IMR-90 (cell line): ENCODE data around the gene CPD. TPM values are rescaled to one million over a fixed set of nuclear protein-coding genes. Genes with fewer than 3 reads are reported as not detected.

Source experiments
- ATAC-seq: fragments of 200-7000 bp; cut with Tn5 transposase; 2 replicates; pipeline ENCODE4 v1.9.1; 2020; ENCODE audit warnings: low read depth, mild to moderate bottlenecking, moderate library complexity
- BruUV-seq: library from RNA; stranded (reverse); fragments of 400-500 nt; replicated peaks from 2 replicates; lab custom pipeline; 2021; lab: Mats Ljungman, UMichigan
- CTCF ChIA-PET: fragments of 300-600 bp; formaldehyde crosslinking; extraction: SDS; loops from one replicate; lab custom pipeline; 2021; ENCODE audit warnings: antibody characterized with exemption; lab: Yijun Ruan, JAX
- POLR2A ChIA-PET: fragments of 300-600 bp; sonication (Branson Sonifier 250); formaldehyde crosslinking; loops from one replicate; lab custom pipeline; 2022; ENCODE audit warnings: antibody characterized with exemption; ENCODE audit not compliant: unreplicated experiment; lab: Charles Lee
- DNase-seq: peaks from one replicate; pipeline ENCODE4 v3.0.0; 2013
- H2AFZ ChIP-seq: replicated peaks from 2 replicates; pipeline ENCODE3; 2013; ENCODE audit warnings: low read length, mild to moderate bottlenecking; ENCODE audit not compliant: poor library complexity
- H2AK5ac ChIP-seq: 2 replicates; pipeline ENCODE4 v1.6.1; 2013; ENCODE audit warnings: low read depth, low read length, inconsistent platforms
- H2AK9ac ChIP-seq: replicated peaks from 2 replicates; pipeline ENCODE3; 2013; ENCODE audit warnings: mild to moderate bottlenecking, low read depth, low read length, moderate library complexity; ENCODE audit not compliant: poor library complexity
- H2BK120ac ChIP-seq: 2 replicates; pipeline ENCODE4 v1.6.1; 2013; ENCODE audit warnings: low read depth, low read length, inconsistent platforms
- H2BK15ac ChIP-seq: 3 replicates; pipeline ENCODE4 v1.6.1; 2013; ENCODE audit warnings: low read depth, low read length, inconsistent platforms
- H2BK20ac ChIP-seq: 2 replicates; pipeline ENCODE4 v1.6.1; 2013; ENCODE audit warnings: low read depth, mild to moderate bottlenecking, inconsistent platforms, low read length, moderate library complexity
- H2BK5ac ChIP-seq: 2 replicates; pipeline ENCODE4 v1.6.1; 2013; ENCODE audit warnings: mild to moderate bottlenecking, low read depth, low read length, inconsistent platforms; ENCODE audit not compliant: poor library complexity, severe bottlenecking
- H3K14ac ChIP-seq: replicated peaks from 2 replicates; pipeline ENCODE4 v1.6.1; 2013; ENCODE audit warnings: low read depth, low read length, inconsistent platforms
- H3K18ac ChIP-seq: 2 replicates; pipeline ENCODE4 v1.6.1; 2013; ENCODE audit warnings: low read depth, low read length, control low read depth
- H3K23ac ChIP-seq: 2 replicates; pipeline ENCODE4 v1.6.1; 2013; ENCODE audit warnings: low read depth, low read length, inconsistent platforms
- H3K27ac ChIP-seq: 2 replicates; pipeline ENCODE4 v1.5.1; 2013; ENCODE audit warnings: mild to moderate bottlenecking, control low read depth, low read length; ENCODE audit not compliant: insufficient read depth
- H3K27me3 ChIP-seq: 2 replicates; pipeline ENCODE4 v1.6.1; 2013; ENCODE audit warnings: low read length; ENCODE audit not compliant: control insufficient read depth, insufficient read depth
- H3K36me3 ChIP-seq: 2 replicates; pipeline ENCODE4 v1.6.1; 2013; ENCODE audit warnings: low read length, mixed read lengths; ENCODE audit not compliant: control insufficient read depth, insufficient read depth
- H3K4ac ChIP-seq: 2 replicates; pipeline ENCODE4 v1.6.1; 2013; ENCODE audit warnings: low read depth, low read length, inconsistent platforms
- H3K4me1 ChIP-seq: 2 replicates; pipeline ENCODE4 v1.6.1; 2013; ENCODE audit warnings: low read length, mixed read lengths; ENCODE audit not compliant: control insufficient read depth, insufficient read depth
- H3K4me2 ChIP-seq: 2 replicates; pipeline ENCODE4 v1.6.1; 2013; ENCODE audit warnings: low read depth, mild to moderate bottlenecking, control low read depth, low read length, moderate library complexity
- H3K4me3 ChIP-seq: 2 replicates; pipeline ENCODE4 v1.5.1; 2013; ENCODE audit warnings: low read depth, mild to moderate bottlenecking, control low read depth, low read length, moderate library complexity; ENCODE audit not compliant: insufficient read depth
- H3K56ac ChIP-seq: 2 replicates; pipeline ENCODE4 v1.6.1; 2013; ENCODE audit warnings: low read length, inconsistent platforms; ENCODE audit not compliant: insufficient read depth; ENCODE audit errors: extremely low read depth
- H3K79me1 ChIP-seq, 2 experiments: 2 replicates each; pipeline ENCODE4 v1.6.1; 2013; ENCODE audit warnings: low read length in 2 of 2, inconsistent platforms in 1 of 2, low read depth in 1 of 2
- H3K9ac ChIP-seq: 2 replicates; pipeline ENCODE4 v1.6.1; 2013; ENCODE audit warnings: low read depth, low read length, control low read depth
- H3K9me1 ChIP-seq: 2 replicates; pipeline ENCODE4 v1.6.1; 2013; ENCODE audit warnings: low read length, inconsistent platforms; ENCODE audit not compliant: insufficient read depth
- H3K9me3 ChIP-seq: 2 replicates; pipeline ENCODE4 v1.6.1; 2013; ENCODE audit warnings: low read length; ENCODE audit not compliant: control insufficient read depth, insufficient read depth
- H4K20me1 ChIP-seq: 2 replicates; pipeline ENCODE4 v1.6.1; 2013; ENCODE audit warnings: low read length, inconsistent platforms; ENCODE audit not compliant: insufficient read depth
- H4K5ac ChIP-seq: 2 replicates; pipeline ENCODE4 v1.6.1; 2013; ENCODE audit warnings: mild to moderate bottlenecking, low read depth, low read length, control low read depth
- H4K8ac ChIP-seq, 2 experiments: 2 replicates each; pipeline ENCODE4 v1.6.1; 2013; ENCODE audit warnings: low read depth in 2 of 2, low read length in 2 of 2, control low read depth in 1 of 2, inconsistent platforms in 1 of 2
- H4K91ac ChIP-seq: 2 replicates; pipeline ENCODE4 v1.6.1; 2013; ENCODE audit warnings: low read depth, low read length, inconsistent platforms; ENCODE audit not compliant: insufficient read depth
- RAD21 ChIP-seq: IDR thresholded peaks from 2 replicates; pipeline ENCODE4 v1.6.1; 2012; ENCODE audit warnings: low read length, improper control_type of control experiment
- SMC3 ChIP-seq: fragments of 150-350 bp; IDR thresholded peaks from 2 replicates; pipeline ENCODE4 v1.6.1; 2016; ENCODE audit warnings: low read depth, mild to moderate bottlenecking, antibody characterized with exemption, low read length, moderate library complexity
- USF2 ChIP-seq: fragments of 150-350 bp; IDR thresholded peaks from 2 replicates; pipeline ENCODE4 v1.6.1; 2017; ENCODE audit warnings: mild to moderate bottlenecking, antibody characterized with exemption, low read length, low read depth
- WGBS, 2 experiments: methylation state at CpG; one replicate each; pipeline versions ENCODE4 v1.1.5 to v1.1.7; 2013; ENCODE audit warnings: missing lambda C conversion rate in 2 of 2; ENCODE audit not compliant: insufficient read length in 1 of 2; ENCODE audit errors: extremely low coverage in 2 of 2; 5-methylcytosine and 5-hydroxymethylcytosine counted together
- dilution Hi-C: fragments of 300-500 bp; cut with HindIII; formaldehyde crosslinking; loops from one replicate; pipeline ENCODE4 v1.14.3; 2018; ENCODE audit warnings: low sequenced_read_pairs; ENCODE audit not compliant: unreplicated experiment
- in situ Hi-C: fragments of 300-500 bp; cut with MboI; formaldehyde crosslinking; loops from 3 replicates; pipeline ENCODE4 v1.14.3; 2019; ENCODE audit warnings: low sequenced_read_pairs, inconsistent platforms, mixed read lengths
- intact Hi-C: fragments of 100-400 bp; cut with micrococcal nuclease; formaldehyde crosslinking; loops from 2 replicates; pipeline ENCODE4 v1.10.0; 2022
- polyA plus RNA-seq, 3 experiments: library from polyadenylated mRNA; depleted of rRNA; stranded (reverse); fragments of >200 nt; gene quantifications; 2 replicates each; pipeline ENCODE4 v1.2.3, GENCODE V29; 2012; ENCODE audit warnings: low replicate concordance in 1 of 3
- total RNA-seq: library from RNA; depleted of rRNA; stranded (reverse); fragments of >200 nt; gene quantifications from 2 replicates; pipeline ENCODE4 v1.2.3, GENCODE V29; 2012

Gene CPD
- total and polyA plus RNA-seq, 2 of the 4 experiments (the other 2 are of a cell fraction) = 23.4 to 94.5 TPM

GRCh38 chr17:30339086-30339485 lies 39.6 kb upstream of the CPD start:
- Histone ChIP-seq H3K4me3 (no peak overlapping the region), H2BK20ac (no peak overlapping the region), H3K4me1 (peaks cover 10% of the 10 kb centered on the region), H4K5ac (no peak overlapping the region), H4K91ac (no peak overlapping the region), H3K56ac (no peak overlapping the region), H3K27ac (no peak overlapping the region), H3K36me3 (no peaks in the 10 kb centered on the region), H4K20me1 (no peaks in the 10 kb centered on the region), H2AK9ac (no peak overlapping the region), H3K23ac (no peak overlapping the region), H2BK5ac (no peak overlapping the region), H3K14ac (no peak overlapping the region), H4K8ac (no peak overlapping the region), H3K18ac (no peak overlapping the region), H3K4ac (no peak overlapping the region), H3K9me3 (no peaks in the 10 kb centered on the region), H2BK120ac (no peak overlapping the region), H3K9ac (no peak overlapping the region), H2BK15ac (no peak overlapping the region), H3K79me1 (no peaks in the 10 kb centered on the region), H3K9me1 (peaks cover 4% of the 10 kb centered on the region; the same call in 1 of the 2 replicates), H2AFZ (no peak overlapping the region), H2AK5ac (no peak overlapping the region), H3K27me3 (no peaks in the 10 kb centered on the region), H3K4me2 (no peak overlapping the region)
- DNase-seq (no peak), ATAC-seq (no peak)
- in situ Hi-C loops (no loop called here), intact Hi-C loops (no loop called here), dilution Hi-C loops (no loop called here)
- WGBS, 2 experiments = no CpG with 5 or more reads among the region's 2 CpGs
- ChIA-PET CTCF (no interaction called here), POLR2A (no interaction called here)
- BruUV-seq = no TSS peak
- no peak for TF ChIP-seq USF2
- no peak for TF ChIP-seq SMC3
- TF ChIP-seq RAD21 = no peak
